ENCODE results near the gene PRSS8. TPM values are rescaled to one million over a fixed set of nuclear protein-coding genes. Genes with fewer than 3 reads are reported as not detected.

PRSS8 gene
- total RNA-seq, 2 experiments from 2014 or later: not detected

DNA sequence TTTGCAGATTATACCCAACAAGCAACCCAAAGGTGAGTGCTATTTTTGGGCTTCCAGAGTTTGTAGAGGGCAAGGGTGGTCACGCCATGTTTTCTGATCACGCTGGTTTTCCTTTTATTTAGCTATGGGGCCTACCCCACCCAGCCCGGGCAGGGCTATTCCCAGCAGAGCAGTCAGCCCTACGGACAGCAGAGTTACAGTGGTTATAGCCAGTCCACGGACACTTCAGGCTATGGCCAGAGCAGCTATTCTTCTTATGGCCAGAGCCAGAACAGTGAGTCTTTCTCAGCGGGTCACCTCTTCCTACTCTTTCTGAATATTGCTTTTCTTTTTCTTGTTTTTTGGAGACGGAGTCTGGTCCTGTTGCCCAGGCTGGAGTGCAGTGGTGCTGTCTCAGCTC, 46.9 kb upstream of the PRSS8 start:
- no peaks in the 10 kb centered on the region for H3K27me3 ChIP-seq (ENCODE audit: control insufficient read depth in 1 of 2, insufficient read depth in 2 of 2, low read length in 2 of 2)
- CTCF ChIA-PET: interaction anchor here (0.9 to 2.0 kb wide), 2 partner anchors 18 to 40 kb away, joined by 3 to 5 read pairs; no protein-coding TSS in a partner anchor
- TF ChIP-seq, protein P1, sequence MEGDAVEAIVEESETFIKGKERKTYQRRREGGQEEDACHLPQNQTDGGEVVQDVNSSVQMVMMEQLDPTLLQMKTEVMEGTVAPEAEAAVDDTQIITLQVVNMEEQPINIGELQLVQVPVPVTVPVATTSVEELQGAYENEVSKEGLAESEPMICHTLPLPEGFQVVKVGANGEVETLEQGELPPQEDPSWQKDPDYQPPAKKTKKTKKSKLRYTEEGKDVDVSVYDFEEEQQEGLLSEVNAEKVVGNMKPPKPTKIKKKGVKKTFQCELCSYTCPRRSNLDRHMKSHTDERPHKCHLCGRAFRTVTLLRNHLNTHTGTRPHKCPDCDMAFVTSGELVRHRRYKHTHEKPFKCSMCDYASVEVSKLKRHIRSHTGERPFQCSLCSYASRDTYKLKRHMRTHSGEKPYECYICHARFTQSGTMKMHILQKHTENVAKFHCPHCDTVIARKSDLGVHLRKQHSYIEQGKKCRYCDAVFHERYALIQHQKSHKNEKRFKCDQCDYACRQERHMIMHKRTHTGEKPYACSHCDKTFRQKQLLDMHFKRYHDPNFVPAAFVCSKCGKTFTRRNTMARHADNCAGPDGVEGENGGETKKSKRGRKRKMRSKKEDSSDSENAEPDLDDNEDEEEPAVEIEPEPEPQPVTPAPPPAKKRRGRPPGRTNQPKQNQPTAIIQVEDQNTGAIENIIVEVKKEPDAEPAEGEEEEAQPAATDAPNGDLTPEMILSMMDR (IDR thresholded peaks at IDR 0.05): no peak
- peaks cover 51% of the 10 kb centered on the region for H3K36me3 ChIP-seq (ENCODE audit: insufficient read depth, low read length)
- DNase-seq (no peak), ATAC-seq (ENCODE audit: poor library complexity) (no peak)
- Mint-ChIP-seq H3K4me3 (peak overlapping the region; percentile 97), H3K27ac (peak overlapping the region; percentile 95), H3K36me3 (ENCODE audit: low read depth) (peaks cover 80% of the 10 kb centered on the region), H3K4me1 (ENCODE audit: low read depth) (peaks cover 82% of the 10 kb centered on the region), H3K9me3 (no peaks in the 10 kb centered on the region), H3K27me3 (no peaks in the 10 kb centered on the region)
- intact Hi-C loops (cut with DNase I, micrococcal nuclease): loop anchor here (5.0 to 10.0 kb wide), 5 partner anchors 110 to 682 kb away; partner anchors contain the start of genes STX4 (in 1 of the 2), ZNF646 (in 1 of the 2) and ZNF668 (in 1 of the 2)
- peak overlapping the region in 1 of 2 donors; percentile 21 for H3K27ac ChIP-seq (ENCODE audit: low read depth in 1 of 2, low read length in 2 of 2)
- POLR2A ChIA-PET: interaction anchor here (1.7 to 6.6 kb wide), 2 partner anchors 17 to 40 kb away, joined by 13 to 89 read pairs; partner anchors contain the start of gene PYCARD
- H3K4me3 ChIP-seq (ENCODE audit: low read length): peak overlapping the region; percentile 87
- H3K9me3 ChIP-seq (ENCODE audit: control insufficient read depth in 1 of 2, insufficient read depth in 1 of 2, low read length in 2 of 2): no peaks in the 10 kb centered on the region
- H3K4me1 ChIP-seq (ENCODE audit: insufficient read depth, low read length): peaks cover 76% of the 10 kb centered on the region

DNA sequence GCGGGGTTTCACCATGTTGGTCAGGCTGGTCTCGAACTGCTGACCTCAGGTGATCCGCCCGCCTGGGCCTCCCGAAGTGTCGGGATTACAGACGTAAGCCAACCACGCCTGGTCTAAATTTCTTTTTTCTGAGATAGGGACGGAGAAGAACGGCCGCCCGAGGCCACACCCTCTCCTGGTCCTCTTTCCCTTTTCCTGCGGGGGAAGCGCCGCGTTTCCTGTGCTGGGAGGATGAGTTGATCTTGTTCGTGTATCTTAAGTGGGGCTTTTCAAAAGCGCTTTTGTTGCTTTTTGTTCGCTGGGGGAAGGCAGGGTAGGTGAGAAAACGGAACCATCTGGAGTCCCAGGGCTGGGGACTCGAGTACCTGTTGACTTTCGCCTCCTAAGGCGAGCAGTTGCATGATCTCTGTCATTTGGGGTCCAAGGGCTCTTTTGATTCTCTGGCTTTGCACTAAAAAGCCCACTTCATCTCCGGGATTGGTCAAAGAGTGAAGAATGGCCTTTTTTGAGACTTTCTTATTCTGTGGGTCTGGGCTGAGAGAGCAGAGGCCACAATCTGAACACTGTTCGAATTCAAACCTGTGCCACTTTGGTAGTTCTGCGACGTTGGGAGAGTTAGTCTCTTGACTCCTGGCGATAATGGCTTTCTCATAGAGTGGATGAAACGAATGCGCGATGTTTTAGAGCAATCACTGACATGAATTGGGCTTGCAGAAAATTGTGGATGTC, 45.7 kb upstream of the PRSS8 start:
- intact Hi-C loops (cut with DNase I, micrococcal nuclease): loop anchor here (2.0 to 10.0 kb wide), 8 partner anchors 14 to 684 kb away; partner anchors contain the start of genes KAT8 (in 1 of the 2), STX4 (in 1 of the 2), ZNF646 (in 1 of the 2) and ZNF668 (in 1 of the 2)
- DNase-seq (peak in 4 of 14 experiments; percentile 22 to 55 (median 44)), ATAC-seq (ENCODE audit: poor library complexity) (no peak)
- H3K27me3 ChIP-seq (ENCODE audit: control insufficient read depth in 1 of 2, insufficient read depth in 2 of 2, low read length in 2 of 2): no peaks in the 10 kb centered on the region
- Mint-ChIP-seq H3K4me3 (peak overlapping the region; percentile 97), H3K27ac (peak overlapping the region; percentile 95), H3K4me1 (ENCODE audit: low read depth) (peaks cover 78% of the 10 kb centered on the region), H3K9me3 (no peaks in the 10 kb centered on the region), H3K36me3 (ENCODE audit: low read depth) (peaks cover 69% of the 10 kb centered on the region), H3K27me3 (no peaks in the 10 kb centered on the region)
- no peaks in the 10 kb centered on the region for H3K9me3 ChIP-seq (ENCODE audit: control insufficient read depth in 1 of 2, insufficient read depth in 1 of 2, low read length in 2 of 2)
- H3K4me3 ChIP-seq (ENCODE audit: low read length): peak overlapping the region; percentile 87
- peaks cover 40% of the 10 kb centered on the region for H3K36me3 ChIP-seq (ENCODE audit: insufficient read depth, low read length)
- ChIA-PET POLR2A (interaction anchor here (1.1 to 6.6 kb wide), 28 partner anchors 9 to 692 kb away, joined by 4 to 152 read pairs (median 11); partner anchors contain the start of genes ARMC5, FBRS, KAT8 and PRSS8), CTCF (interaction anchor here (2.0 kb wide), 1 partner anchor 39 kb away, joined by 13 read pairs; no protein-coding TSS in a partner anchor)
- peak overlapping the region; percentile 87 to 97 for H3K27ac ChIP-seq (ENCODE audit: low read depth in 1 of 2, low read length in 2 of 2)
- TF ChIP-seq, protein P1 (IDR thresholded peaks at IDR 0.05): no peak
- peaks cover 80% of the 10 kb centered on the region for H3K4me1 ChIP-seq (ENCODE audit: insufficient read depth, low read length)

DNA sequence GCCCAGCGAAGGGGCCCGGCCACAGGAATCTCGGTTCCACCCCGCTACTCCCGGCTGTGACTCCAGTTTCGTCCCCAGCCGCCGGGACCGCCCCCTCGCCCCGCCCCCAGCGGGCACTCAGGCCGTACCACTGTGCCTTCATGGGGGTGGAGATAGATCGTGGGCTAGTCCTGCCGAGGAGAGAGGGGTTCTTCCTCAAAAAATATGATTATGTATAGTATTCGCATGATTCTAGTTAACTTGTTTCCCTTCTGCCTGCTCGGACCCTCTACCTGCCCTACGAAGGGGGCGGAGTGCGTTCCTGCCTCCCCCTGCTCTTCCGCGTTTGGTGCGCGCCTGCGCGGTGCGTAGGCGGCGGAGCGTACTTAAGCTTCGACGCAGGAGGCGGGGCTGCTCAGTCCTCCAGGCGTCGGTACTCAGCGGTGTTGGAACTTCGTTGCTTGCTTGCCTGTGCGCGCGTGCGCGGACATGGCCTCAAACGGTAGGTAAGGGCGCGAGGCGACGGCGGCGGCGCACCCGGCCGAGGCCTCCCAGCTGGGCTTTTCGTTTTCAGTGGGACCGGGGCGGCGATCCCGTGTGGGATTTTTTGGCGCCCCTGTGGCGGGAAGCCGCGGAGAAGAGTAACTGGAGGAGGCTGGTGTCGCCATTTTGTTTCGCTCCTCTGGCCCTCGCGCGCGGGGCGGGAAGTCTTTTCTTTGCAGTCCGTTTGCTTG, 44.4 kb upstream of the PRSS8 start, which contains the start of gene FUS:
FUS (plus strand) TSS at position 393 of the 713 bp plus-strand sequence; CDS start at position 469, 76 bp downstream.
- peak; percentile 69 for ATAC-seq (ENCODE audit: poor library complexity)
- Histone ChIP-seq H3K4me1 (ENCODE audit: insufficient read depth, low read length) (peaks cover 67% of the 10 kb centered on the region), H3K36me3 (ENCODE audit: insufficient read depth, low read length) (peaks cover 26% of the 10 kb centered on the region), H3K27me3 (ENCODE audit: control insufficient read depth in 1 of 2, insufficient read depth in 2 of 2, low read length in 2 of 2) (no peaks in the 10 kb centered on the region), H3K9me3 (ENCODE audit: control insufficient read depth in 1 of 2, insufficient read depth in 1 of 2, low read length in 2 of 2) (no peaks in the 10 kb centered on the region), H3K27ac (ENCODE audit: low read depth in 1 of 2, low read length in 2 of 2) (peak within 1 kb of the TSS; percentile 87 to 97), H3K4me3 (ENCODE audit: low read length) (peak within 1 kb of the TSS; percentile 87)
- no peaks in the 10 kb centered on the region for H3K27me3 Mint-ChIP-seq
- TF ChIP-seq, protein P1 (IDR thresholded peaks at IDR 0.05): no peak
- peak; percentile 86 to 98 (median 94) for DNase-seq
- ChIA-PET POLR2A (interaction anchor here (0.6 to 5.2 kb wide), 43 partner anchors 9 to 1114 kb away, joined by 3 to 152 read pairs (median 5); partner anchors contain the start of genes ALDOA, ARMC5, BCKDK and FBRS), CTCF (interaction anchor here (2.0 kb wide), 1 partner anchor 38 kb away, joined by 13 read pairs; no protein-coding TSS in a partner anchor)
- no peaks in the 10 kb centered on the region for H3K9me3 Mint-ChIP-seq
- peaks cover 65% of the 10 kb centered on the region for H3K4me1 Mint-ChIP-seq (ENCODE audit: low read depth)
- peak within 1 kb of the TSS; percentile 95 for H3K27ac Mint-ChIP-seq
- intact Hi-C loops (cut with DNase I, micrococcal nuclease): loop anchor here (1.0 to 10.0 kb wide), 11 partner anchors 15 to 685 kb away; partner anchors contain the start of genes KAT8 (in 1 of the 2), SETD1A (in 1 of the 2), STX4 (in 1 of the 2) and ZNF646 (in 1 of the 2)
- H3K36me3 Mint-ChIP-seq (ENCODE audit: low read depth): peaks cover 55% of the 10 kb centered on the region
- peak within 1 kb of the TSS; percentile 97 for H3K4me3 Mint-ChIP-seq
